RCC 7860 (cell line): ENCODE measurements around the gene CREBBP.

ENCODE experiments used
- DNase-seq: peaks from one replicate; pipeline ENCODE4 v3.0.0-alpha.2; 2015; ENCODE audit warnings: low spot score
- FAIRE-seq: peaks from 2 replicates; lab custom pipeline; 2012; peaks lifted over from hg19 to GRCh38; lab: Jason Lieb, UNC

Gene CREBBP

GRCh38 chr16:3857189-3858043 lies 23.1 kb downstream of the CREBBP start:
- DNase-seq (no peak), FAIRE-seq (no peak)

- no peak for DNase-seq
- FAIRE-seq = no peak
These were observed 24.0 kb downstream of the CREBBP start for GRCh38 chr16:3856367-3857141.

- DNase-seq = no peak
- FAIRE-seq = no peak
These were observed 25.6 kb downstream of the CREBBP start for GRCh38 chr16:3854750-3855541.

- no peak for DNase-seq
- no peak for FAIRE-seq
These were observed 30.0 kb downstream of the CREBBP start for GRCh38 chr16:3850544-3850899.

- FAIRE-seq (no peak), DNase-seq (no peak)
These were observed 30.6 kb downstream of the CREBBP start for GRCh38 chr16:3849751-3850543.

GRCh38 chr16:3846595-3847091 lies 33.9 kb downstream of the CREBBP start:
- FAIRE-seq = no peak
- DNase-seq = no peak

- no peak for FAIRE-seq
These were observed 34.4 kb downstream of the CREBBP start for GRCh38 chr16:3846087-3846486.

GRCh38 chr16:3842994-3843393 lies 37.5 kb downstream of the CREBBP start:
- DNase-seq = no peak
- FAIRE-seq = no peak

More at GRCh38 chr16:3846087-3846486, 34.4 kb downstream of the CREBBP start:
- no peak for DNase-seq

GRCh38 chr16:3841729-3842508 lies 38.6 kb downstream of the CREBBP start:
- FAIRE-seq (no peak), DNase-seq (no peak)

GRCh38 chr16:3839402-3840184 lies 40.9 kb downstream of the CREBBP start:
- no peak for DNase-seq
- no peak for FAIRE-seq

- FAIRE-seq = no peak
These were observed 41.7 kb downstream of the CREBBP start for GRCh38 chr16:3838600-3839401.

GRCh38 chr16:3837851-3838586 lies 42.5 kb downstream of the CREBBP start:
- no peak for DNase-seq
- no peak for FAIRE-seq

More at GRCh38 chr16:3838600-3839401, 41.7 kb downstream of the CREBBP start:
- DNase-seq = no peak

GRCh38 chr16:3836641-3837040 lies 43.9 kb downstream of the CREBBP start:
- FAIRE-seq (no peak), DNase-seq (no peak)

- no peak for FAIRE-seq
- DNase-seq = no peak
These were observed 45.4 kb downstream of the CREBBP start for GRCh38 chr16:3835089-3835602.

- DNase-seq (no peak), FAIRE-seq (no peak)
These were observed 47.8 kb downstream of the CREBBP start for GRCh38 chr16:3832668-3833067.

GRCh38 chr16:3830625-3831254 lies 49.8 kb downstream of the CREBBP start:
- FAIRE-seq = no peak
- no peak for DNase-seq
